LNCAP (cell line): ENCODE measurements around the gene GCAT.

ENCODE experiments used
- TF ChIP-seq, protein P1 (sequence below): fragments of 450-650 bp; IDR thresholded peaks from 2 replicates; pipeline ENCODE4 v1.5.1; 2017; ENCODE audit warnings: mild to moderate bottlenecking

The GCAT gene

DNA sequence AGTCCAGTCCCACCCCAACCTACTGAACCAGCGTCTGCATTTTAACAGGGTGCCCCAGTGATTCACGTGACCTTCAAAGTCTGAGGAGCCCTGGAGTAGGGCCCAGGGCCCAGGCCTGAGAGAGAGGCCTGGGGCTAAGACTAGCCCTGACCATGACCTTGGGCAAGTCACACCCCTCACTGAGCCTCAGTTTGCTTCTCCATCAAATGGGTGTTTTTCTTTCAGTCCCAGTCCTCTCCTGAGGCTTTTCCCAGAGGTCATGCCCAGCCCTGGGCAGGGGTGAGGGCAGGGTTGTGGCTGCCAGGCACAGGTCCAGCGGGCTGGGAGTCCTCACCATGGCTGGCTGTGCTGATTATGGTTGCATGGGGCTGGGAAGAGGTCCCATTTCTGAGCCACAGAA is 33.0 kb upstream of the GCAT start:
- TF ChIP-seq, protein P1, sequence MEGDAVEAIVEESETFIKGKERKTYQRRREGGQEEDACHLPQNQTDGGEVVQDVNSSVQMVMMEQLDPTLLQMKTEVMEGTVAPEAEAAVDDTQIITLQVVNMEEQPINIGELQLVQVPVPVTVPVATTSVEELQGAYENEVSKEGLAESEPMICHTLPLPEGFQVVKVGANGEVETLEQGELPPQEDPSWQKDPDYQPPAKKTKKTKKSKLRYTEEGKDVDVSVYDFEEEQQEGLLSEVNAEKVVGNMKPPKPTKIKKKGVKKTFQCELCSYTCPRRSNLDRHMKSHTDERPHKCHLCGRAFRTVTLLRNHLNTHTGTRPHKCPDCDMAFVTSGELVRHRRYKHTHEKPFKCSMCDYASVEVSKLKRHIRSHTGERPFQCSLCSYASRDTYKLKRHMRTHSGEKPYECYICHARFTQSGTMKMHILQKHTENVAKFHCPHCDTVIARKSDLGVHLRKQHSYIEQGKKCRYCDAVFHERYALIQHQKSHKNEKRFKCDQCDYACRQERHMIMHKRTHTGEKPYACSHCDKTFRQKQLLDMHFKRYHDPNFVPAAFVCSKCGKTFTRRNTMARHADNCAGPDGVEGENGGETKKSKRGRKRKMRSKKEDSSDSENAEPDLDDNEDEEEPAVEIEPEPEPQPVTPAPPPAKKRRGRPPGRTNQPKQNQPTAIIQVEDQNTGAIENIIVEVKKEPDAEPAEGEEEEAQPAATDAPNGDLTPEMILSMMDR, result no peak

DNA sequence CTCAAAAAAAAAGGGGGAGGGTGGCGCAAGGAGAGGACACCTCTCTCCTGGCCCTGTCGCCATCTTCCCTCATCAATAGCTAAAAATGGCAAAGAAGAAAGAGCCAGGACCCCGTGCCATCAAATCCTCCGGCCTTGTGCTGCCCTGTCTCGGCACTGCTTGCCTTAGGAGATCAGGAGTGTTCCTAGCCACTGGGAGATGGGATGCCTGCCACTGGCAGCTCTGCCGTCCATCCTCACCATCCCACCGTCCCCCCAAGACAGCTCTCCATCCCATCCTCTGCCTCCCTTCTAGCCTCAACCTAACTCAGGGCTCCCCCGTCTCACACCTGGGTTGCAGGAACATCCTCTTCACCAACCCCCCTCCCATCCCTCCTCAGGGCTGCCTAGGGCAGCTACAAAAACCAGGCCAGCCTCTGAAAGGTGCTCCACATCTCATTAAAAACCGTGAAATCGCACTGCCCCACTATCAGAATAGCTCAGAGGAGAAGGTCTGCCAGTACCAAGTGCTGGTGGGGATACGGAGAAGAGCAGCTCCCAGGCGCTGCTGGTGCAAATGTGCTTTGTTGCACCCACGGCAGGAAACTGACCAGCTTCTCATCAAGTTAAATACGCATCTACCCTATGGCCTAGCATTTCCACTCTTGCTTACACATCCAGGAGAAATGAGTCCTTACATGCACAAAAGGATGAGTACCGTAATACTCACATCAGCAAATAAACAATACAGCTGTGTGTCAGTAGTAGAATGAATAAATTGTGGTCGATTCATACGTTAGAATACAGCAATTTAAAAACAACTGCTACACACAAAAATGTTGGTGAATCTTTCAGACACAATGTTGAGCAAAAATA is 31.7 kb upstream of the GCAT start:
- TF ChIP-seq, protein P1, result no peak

DNA sequence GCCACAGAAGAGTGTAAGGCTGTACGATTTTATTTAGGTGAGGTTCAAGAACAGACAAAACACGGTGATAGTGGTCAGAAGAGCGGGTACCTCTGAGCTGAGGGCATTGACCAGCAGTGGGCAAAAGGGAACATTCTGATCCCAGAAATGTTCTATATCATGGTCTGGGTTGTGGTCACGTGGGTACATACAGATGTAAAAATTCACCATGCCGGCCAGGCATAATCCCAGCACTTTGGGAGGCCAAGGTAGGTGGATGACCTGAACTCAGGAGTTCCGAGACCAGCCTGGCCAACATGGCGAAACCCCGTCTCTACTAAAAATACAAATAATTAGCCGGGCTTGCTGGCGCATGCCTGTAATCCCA is 31.1 kb upstream of the GCAT start:
- TF ChIP-seq, protein P1, result no peak

DNA sequence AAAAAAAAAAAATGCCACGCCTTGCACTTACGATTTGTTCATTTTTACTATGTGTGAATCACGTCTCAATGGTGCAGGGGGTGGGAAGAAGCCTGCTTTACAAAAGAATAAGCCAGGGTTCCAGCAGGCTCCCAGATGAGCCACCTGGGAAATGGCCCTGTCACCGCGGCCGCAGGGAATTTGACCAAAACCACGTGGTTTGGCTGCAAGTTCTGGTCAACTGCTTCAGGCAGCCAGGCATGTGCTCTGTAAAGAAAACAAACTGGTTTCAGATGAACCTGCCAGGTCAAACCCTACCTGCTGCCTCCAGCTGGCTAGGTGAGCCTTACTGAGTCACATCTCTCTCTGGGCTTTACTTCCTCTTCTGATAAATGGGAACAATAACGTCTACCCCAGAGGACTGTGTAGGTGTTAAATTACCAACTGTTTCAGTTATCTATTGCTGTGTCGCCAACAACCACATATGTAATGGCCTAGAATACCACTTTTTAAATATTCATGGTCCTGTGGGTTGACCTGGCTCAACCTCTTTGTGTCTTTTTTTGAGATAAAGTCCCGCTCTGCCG is 30.5 kb upstream of the GCAT start:
- TF ChIP-seq, protein P1, result no peak

DNA sequence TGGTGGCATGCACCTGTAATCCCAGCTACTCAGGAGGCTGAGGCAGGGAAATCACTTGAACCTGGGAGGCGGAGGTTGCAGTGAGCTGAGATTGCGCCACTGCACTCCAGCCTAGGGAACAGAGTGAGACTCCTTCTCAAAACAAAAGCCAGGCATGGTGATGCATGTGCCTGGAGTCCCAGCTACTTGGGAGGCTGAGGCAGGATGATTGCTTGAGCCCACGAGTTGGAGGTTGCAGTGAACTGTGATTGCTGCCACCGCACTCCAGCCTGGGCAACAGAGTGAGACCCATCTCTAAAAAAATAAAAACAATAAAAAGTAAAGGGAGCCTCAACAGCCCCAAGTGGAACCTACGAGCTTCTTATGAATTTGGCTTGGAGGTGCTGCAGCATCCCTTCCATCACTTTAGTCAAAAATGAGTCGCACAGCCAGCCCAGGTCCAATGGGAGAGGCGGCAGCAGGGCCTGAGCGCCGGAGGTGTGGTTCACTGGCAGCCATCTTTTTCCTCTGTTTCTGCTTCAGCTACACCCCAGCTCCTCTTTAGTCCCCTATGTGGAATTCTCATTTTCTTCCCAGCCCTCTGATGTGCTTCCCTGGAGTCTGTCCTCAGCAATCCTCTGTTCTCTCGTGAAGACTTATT is 29.2 kb upstream of the GCAT start:
- TF ChIP-seq, protein P1, result no peak

DNA sequence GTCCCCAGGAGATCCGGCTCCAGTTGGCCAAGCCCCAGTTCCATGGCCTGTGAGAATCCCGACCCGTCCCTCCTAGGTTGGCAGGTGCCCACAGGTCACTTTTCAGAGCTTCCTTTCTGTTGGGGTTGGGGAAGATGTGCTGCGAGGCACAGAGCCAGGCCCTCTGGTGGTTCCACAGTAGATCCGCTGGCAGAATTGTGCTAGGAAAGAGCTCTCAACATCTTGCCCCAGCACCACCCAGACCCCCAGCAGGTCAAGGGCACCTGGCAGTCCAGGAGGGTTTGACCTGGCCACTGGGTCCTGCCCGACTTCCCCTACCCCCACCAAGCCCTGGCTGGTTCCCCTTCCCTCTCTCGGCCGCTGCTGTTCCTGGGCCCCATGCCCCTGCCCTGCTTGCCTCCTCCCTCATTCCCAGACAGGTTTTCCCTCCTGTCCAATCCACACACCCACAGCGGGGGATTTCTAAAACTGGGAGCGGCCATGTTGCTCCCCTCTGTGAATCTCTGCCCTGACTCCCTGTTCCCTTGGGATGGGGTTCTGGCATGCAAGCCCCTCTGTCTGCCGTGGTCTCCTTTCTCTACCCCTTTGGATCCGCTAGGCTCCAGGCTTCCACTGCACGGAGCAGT is 26.2 kb upstream of the GCAT start:
- TF ChIP-seq, protein P1, result peak; percentile 38; the same call in 1 of the 2 replicates

DNA sequence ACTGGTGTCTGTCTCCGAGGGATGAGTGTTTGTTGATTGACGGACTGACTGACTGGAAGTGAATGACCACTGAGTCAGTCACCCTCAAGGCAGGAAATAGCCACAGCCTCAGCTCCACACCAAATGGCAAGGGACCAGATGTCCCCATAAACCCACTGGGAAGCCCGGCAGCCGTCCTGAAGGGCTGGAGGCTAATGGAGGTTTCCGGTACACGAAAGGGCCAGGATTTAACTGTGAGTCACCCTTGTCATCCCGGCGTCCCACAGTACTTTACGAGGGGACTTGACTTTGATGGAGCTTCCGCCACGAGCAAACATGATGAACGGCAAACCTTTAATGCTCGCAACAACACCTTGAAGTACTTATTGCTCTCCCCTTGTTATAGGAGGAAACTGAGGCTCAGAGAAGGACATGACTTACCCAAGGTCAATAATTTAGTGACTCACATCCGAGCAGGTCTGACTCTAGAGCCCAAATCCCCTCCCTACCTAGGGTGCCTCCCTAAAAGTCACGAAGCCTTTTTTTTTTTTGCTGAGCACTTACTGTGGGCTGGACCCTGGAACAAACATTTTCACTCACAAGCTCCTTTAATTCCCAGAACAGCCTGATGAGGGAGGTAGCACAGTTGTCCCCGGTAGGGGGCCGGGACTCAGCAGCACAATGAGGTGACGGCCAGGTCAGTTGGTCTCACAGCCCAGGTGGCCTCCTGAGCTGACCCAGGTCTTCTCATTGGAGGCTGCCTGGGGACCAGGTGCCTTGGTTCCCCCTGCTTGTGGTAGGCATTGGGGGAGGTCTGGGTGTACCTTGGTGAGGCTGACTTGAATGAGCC is 25.2 kb upstream of the GCAT start:
- TF ChIP-seq, protein P1, result no peak
